H7 (cell line): ENCODE results near the gene KRTAP10-3. TPM values are rescaled to one million over a fixed set of nuclear protein-coding genes. Genes with fewer than 3 reads are reported as not detected.

ENCODE experiments used
- DNase-seq: peaks from one replicate; pipeline ENCODE4 v3.0.0; 2012
- H3K27me3 ChIP-seq: 2 replicates; pipeline ENCODE4 v1.6.0; 2011; ENCODE audit warnings: mild to moderate bottlenecking, low read length; ENCODE audit not compliant: control insufficient read depth, insufficient read depth
- H3K36me3 ChIP-seq: replicated peaks from 2 replicates; pipeline ENCODE4 v1.5.1; 2011; ENCODE audit warnings: low read length; ENCODE audit not compliant: control insufficient read depth, insufficient read depth
- H3K4me3 ChIP-seq: 2 replicates; pipeline ENCODE4 v1.5.1; 2011; ENCODE audit warnings: low read depth, mild to moderate bottlenecking, control low read depth, low read length, moderate library complexity; ENCODE audit not compliant: insufficient read depth
- total RNA-seq: library from RNA; depleted of rRNA; stranded (reverse); fragments of >200 nt; shearing (Covaris generic); gene quantifications from 2 replicates; pipeline ENCODE4 v1.2.3, GENCODE V29; 2014

KRTAP10-3 gene
- total RNA-seq, 1 experiment from 2014 or later: not detected

- DNase-seq: no peak
- no peaks in the 10 kb centered on the region for H3K27me3 ChIP-seq
- H3K36me3 ChIP-seq: no peaks in the 10 kb centered on the region
- H3K4me3 ChIP-seq: no peak overlapping the region
These were observed 32.2 kb downstream of the KRTAP10-3 start for GRCh38 chr21:44526096-44526997.

GRCh38 chr21:44525391-44526095 is 33.1 kb downstream of the KRTAP10-3 start:
- no peaks in the 10 kb centered on the region for H3K27me3 ChIP-seq
- no peaks in the 10 kb centered on the region for H3K36me3 ChIP-seq
- no peak overlapping the region for H3K4me3 ChIP-seq
- DNase-seq: no peak

- no peak for DNase-seq
- no peak overlapping the region for H3K4me3 ChIP-seq
- no peaks in the 10 kb centered on the region for H3K36me3 ChIP-seq
- H3K27me3 ChIP-seq: no peaks in the 10 kb centered on the region
These were observed 33.9 kb downstream of the KRTAP10-3 start for GRCh38 chr21:44524414-44525371.

GRCh38 chr21:44523567-44524413 is 34.8 kb downstream of the KRTAP10-3 start:
- no peaks in the 10 kb centered on the region for H3K27me3 ChIP-seq
- DNase-seq: no peak
- no peak overlapping the region for H3K4me3 ChIP-seq
- H3K36me3 ChIP-seq: no peaks in the 10 kb centered on the region

- H3K36me3 ChIP-seq: no peaks in the 10 kb centered on the region
- no peaks in the 10 kb centered on the region for H3K27me3 ChIP-seq
- H3K4me3 ChIP-seq: no peak overlapping the region
- DNase-seq: no peak
These were observed 35.8 kb downstream of the KRTAP10-3 start for GRCh38 chr21:44522753-44523204.

- no peaks in the 10 kb centered on the region for H3K27me3 ChIP-seq
- H3K4me3 ChIP-seq: no peak overlapping the region
- peak; percentile 70 for DNase-seq
- H3K36me3 ChIP-seq: no peaks in the 10 kb centered on the region
These were observed 36.5 kb downstream of the KRTAP10-3 start for GRCh38 chr21:44521928-44522752.

GRCh38 chr21:44521301-44521927 is 37.2 kb downstream of the KRTAP10-3 start:
- H3K36me3 ChIP-seq: no peaks in the 10 kb centered on the region
- no peaks in the 10 kb centered on the region for H3K27me3 ChIP-seq
- DNase-seq: peak; percentile 41
- H3K4me3 ChIP-seq: no peak overlapping the region

GRCh38 chr21:44520326-44521300 is 38.0 kb downstream of the KRTAP10-3 start:
- Histone ChIP-seq H3K4me3 (no peak overlapping the region), H3K27me3 (no peaks in the 10 kb centered on the region), H3K36me3 (no peaks in the 10 kb centered on the region)
- DNase-seq: peak; percentile 61

- H3K36me3 ChIP-seq: no peaks in the 10 kb centered on the region
- no peaks in the 10 kb centered on the region for H3K27me3 ChIP-seq
- DNase-seq: peak; percentile 50
- no peak overlapping the region for H3K4me3 ChIP-seq
These were observed 39.0 kb downstream of the KRTAP10-3 start for GRCh38 chr21:44519346-44520325.

GRCh38 chr21:44518686-44519085 is 39.9 kb downstream of the KRTAP10-3 start:
- no peaks in the 10 kb centered on the region for H3K36me3 ChIP-seq
- H3K4me3 ChIP-seq: no peak overlapping the region
- DNase-seq: peak; percentile 30
- no peaks in the 10 kb centered on the region for H3K27me3 ChIP-seq
